HFF-Myc (cell line): ENCODE results near the gene PRRX1.

Experiments used
- DNase-seq: peaks from one replicate; pipeline ENCODE4 v3.0.0-alpha.2; 2011; ENCODE audit warnings: low read depth; ENCODE audit errors: extremely low read depth
- H3K4me3 ChIP-seq: replicated peaks from 2 replicates; pipeline ENCODE4 v1.5.1; 2011; ENCODE audit warnings: low read depth, mild to moderate bottlenecking, control low read depth, low read length
- TF ChIP-seq, protein P1 (sequence below): IDR thresholded peaks from 2 replicates; pipeline ENCODE4 v1.5.1; 2012; ENCODE audit warnings: mild to moderate bottlenecking, low read depth, low read length, control low read depth; ENCODE audit errors: missing control alignments

The PRRX1 gene

DNA sequence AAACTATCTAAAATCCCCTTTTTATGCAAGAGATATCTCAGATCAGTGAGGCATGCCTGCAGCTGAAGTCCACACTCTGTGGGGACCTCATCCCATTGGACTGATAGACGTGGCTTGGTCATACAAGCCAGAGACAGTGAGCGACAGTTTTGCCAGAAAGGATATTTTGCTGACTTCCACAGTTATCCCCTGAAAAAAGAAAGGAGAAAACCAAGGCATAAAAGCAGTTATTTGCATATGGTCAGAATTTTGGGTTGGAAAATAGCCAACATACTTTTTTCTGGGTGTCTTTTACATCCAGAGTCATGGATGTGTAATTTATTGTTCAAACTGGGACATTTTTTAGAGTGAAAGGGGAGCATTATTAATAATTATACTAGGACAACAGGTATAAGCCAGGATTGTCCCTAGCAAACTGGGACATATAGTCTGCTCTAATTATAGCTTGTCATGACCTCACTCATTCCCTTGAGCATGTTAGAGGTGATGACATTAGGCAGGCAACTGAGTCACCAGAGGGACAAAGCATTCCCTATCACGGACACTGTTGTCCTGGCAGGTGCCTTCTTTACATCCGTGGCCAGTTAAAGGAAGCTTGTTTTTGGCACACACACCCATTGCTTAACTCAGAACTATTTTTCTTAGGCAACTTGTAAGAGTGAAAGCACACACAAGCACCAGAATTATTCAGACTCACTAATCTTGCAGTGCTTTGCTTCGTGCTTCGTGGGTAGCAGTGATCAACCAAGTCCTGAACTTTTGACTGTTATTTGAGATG is 65.5 kb downstream of the PRRX1 start:
- H3K4me3 ChIP-seq = no peak overlapping the region
- TF ChIP-seq, protein P1, sequence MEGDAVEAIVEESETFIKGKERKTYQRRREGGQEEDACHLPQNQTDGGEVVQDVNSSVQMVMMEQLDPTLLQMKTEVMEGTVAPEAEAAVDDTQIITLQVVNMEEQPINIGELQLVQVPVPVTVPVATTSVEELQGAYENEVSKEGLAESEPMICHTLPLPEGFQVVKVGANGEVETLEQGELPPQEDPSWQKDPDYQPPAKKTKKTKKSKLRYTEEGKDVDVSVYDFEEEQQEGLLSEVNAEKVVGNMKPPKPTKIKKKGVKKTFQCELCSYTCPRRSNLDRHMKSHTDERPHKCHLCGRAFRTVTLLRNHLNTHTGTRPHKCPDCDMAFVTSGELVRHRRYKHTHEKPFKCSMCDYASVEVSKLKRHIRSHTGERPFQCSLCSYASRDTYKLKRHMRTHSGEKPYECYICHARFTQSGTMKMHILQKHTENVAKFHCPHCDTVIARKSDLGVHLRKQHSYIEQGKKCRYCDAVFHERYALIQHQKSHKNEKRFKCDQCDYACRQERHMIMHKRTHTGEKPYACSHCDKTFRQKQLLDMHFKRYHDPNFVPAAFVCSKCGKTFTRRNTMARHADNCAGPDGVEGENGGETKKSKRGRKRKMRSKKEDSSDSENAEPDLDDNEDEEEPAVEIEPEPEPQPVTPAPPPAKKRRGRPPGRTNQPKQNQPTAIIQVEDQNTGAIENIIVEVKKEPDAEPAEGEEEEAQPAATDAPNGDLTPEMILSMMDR = no peak
- DNase-seq = no peak

DNA sequence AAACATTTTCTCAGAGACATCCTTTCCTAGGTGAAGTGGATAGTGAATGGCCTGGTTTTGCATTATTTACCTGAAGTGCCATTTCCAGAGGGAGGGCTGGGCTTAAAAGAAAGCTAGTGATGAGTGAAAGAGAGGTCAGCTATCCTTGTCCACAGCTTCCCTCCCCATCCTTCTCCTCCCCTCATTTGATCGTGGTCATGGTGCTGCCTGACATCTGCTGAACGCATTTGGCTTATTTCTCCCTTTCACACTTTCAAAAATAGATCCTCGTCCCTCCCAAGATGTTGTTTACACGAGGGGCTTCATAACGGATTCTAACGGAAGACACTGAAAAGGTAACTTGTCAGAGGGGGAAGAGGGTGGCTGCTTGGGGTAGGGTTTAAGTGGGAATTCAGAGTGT is 66.1 kb downstream of the PRRX1 start:
- H3K4me3 ChIP-seq = no peak overlapping the region
- TF ChIP-seq, protein P1 = no peak
- DNase-seq = no peak

DNA sequence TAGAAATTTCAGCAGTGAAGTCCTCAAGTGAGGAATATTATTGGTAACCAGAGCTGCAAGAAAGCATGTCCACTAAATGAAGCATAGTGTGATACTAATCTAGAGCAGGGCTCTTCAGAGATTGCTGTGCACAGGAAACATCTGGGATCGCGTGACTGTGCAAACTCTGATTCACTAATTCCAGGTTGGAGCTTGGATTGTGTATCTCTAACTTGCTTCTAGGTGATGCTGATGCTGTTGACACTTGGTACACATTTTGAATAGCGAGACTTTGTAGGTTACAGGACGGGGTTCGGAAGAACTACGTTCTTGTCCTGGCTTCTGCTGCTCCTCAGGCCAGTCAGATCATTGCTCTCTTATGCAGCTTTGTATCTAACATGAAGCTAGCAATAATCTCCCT is 66.5 kb downstream of the PRRX1 start:
- peak; percentile 83 for DNase-seq
- TF ChIP-seq, protein P1 = no peak
- H3K4me3 ChIP-seq = no peak overlapping the region

- no peak for DNase-seq
- H3K4me3 ChIP-seq = no peak overlapping the region
- TF ChIP-seq, protein P1 = no peak
Measured at GRCh38 chr1:170731566-170732251, 67.8 kb downstream of the PRRX1 start.

GRCh38 chr1:170732252-170732588 is 68.3 kb downstream of the PRRX1 start:
- no peak overlapping the region for H3K4me3 ChIP-seq
- TF ChIP-seq, protein P1 = no peak
- no peak for DNase-seq

GRCh38 chr1:170734412-170735175 is 70.7 kb downstream of the PRRX1 start:
- TF ChIP-seq, protein P1 = no peak
- H3K4me3 ChIP-seq = no peak overlapping the region
- no peak for DNase-seq
